AG04449 (cell line): ENCODE measurements around the gene TSKS.
A peak's percentile ranks its signal among the peaks of the same experiment; 100 is the strongest.

Experiments
- CTCF ChIA-PET: fragments of 350-600 bp; formaldehyde crosslinking; extraction: SDS; loops from one replicate; lab custom pipeline; 2021; ENCODE audit warnings: antibody characterized with exemption; lab: Yijun Ruan, JAX
- POLR2A ChIA-PET: fragments of 400-600, 350-600 bp; formaldehyde crosslinking; extraction: SDS; loops from one replicate; lab custom pipeline; 2020; ENCODE audit warnings: antibody characterized with exemption, inconsistent platforms; lab: Yijun Ruan, JAX
- DNase-seq: peaks from one replicate; pipeline ENCODE4 v3.0.0-alpha.2; 2010; ENCODE audit warnings: low read depth, low spot score
- H3K4me3 ChIP-seq: 2 replicates; pipeline ENCODE4 v1.5.1; 2011; ENCODE audit warnings: low read depth, mild to moderate bottlenecking, control low read depth, low read length
- TF ChIP-seq, protein P1 (sequence below): IDR thresholded peaks from one replicate; pipeline ENCODE4 v1.5.1; 2011; ENCODE audit warnings: mild to moderate bottlenecking, moderate library complexity, low read length, control low read depth, inconsistent platforms; ENCODE audit not compliant: insufficient read depth; ENCODE audit errors: missing control alignments

Gene TSKS

DNA sequence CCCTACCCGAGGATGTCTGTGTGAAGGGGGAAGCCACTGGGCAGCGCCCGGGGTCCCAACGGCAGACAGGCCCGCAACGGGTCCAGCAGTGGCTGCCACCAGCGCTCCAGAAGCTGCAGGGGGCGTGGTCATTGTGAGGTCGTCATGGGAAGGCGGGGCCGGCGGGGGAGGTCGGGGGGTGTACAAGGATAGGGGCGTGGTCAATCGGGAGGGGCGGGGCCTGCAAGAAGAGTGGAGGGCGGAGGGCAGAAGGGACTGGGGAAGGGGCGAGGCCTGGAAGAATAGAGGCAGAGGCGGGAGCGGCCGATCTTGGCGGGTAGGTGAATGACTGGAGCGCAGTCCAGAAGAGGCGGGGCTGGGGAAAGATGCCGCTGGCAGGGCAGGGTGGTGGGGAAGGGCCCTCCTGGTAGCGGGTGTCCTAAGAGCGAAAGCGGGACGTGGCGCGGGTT lies 45.6 kb upstream of the TSKS start:
- H3K4me3 ChIP-seq: peak overlapping the region; percentile 76
- no peak for DNase-seq

DNA sequence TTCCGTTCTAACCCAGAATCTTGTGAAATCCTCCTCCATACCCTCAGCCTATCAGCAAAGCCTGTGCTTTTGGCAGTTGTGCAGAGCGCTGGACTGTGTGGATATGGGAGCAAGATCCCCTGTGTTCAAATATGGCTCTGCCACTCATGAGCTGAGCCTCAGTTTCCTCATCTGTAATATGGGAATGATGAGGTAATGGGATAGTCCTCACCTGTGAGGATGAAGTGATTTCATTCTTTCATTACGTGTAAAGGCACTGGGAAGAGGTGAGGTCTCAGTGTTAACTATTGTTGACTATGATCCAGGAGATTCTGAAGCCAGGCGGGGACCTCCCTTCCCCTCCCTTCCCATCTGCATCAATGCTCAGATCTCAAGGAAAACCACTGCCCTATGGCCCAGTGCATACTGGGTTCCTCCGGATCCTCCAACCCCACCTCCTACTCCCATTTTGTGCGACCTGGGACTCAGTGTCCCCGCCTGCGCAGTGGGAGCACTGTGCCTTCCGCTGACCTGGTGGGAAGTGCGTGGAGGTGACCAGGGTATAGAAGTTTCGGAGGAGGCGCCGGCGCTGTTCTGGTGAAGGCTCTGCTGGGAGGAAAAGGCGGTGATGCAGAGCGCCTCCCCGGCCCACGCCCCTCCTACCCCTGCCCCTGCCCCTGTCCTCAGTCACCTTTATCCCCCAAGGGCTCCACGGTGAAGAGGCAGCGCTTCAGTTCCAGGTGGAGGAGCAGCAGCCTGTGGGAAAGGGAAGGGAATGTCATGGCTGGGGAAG lies 45.0 kb upstream of the TSKS start:
- POLR2A ChIA-PET: no interaction called here
- CTCF ChIA-PET: no interaction called here
- peak overlapping the region; percentile 33 for H3K4me3 ChIP-seq

More for the DNA sequence above, 45.6 kb upstream of the TSKS start:
- ChIA-PET POLR2A (no interaction called here), CTCF (no interaction called here)
- TF ChIP-seq, protein P1, sequence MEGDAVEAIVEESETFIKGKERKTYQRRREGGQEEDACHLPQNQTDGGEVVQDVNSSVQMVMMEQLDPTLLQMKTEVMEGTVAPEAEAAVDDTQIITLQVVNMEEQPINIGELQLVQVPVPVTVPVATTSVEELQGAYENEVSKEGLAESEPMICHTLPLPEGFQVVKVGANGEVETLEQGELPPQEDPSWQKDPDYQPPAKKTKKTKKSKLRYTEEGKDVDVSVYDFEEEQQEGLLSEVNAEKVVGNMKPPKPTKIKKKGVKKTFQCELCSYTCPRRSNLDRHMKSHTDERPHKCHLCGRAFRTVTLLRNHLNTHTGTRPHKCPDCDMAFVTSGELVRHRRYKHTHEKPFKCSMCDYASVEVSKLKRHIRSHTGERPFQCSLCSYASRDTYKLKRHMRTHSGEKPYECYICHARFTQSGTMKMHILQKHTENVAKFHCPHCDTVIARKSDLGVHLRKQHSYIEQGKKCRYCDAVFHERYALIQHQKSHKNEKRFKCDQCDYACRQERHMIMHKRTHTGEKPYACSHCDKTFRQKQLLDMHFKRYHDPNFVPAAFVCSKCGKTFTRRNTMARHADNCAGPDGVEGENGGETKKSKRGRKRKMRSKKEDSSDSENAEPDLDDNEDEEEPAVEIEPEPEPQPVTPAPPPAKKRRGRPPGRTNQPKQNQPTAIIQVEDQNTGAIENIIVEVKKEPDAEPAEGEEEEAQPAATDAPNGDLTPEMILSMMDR: no peak

GRCh38 chr19:49807058-49807903 lies 44.2 kb upstream of the TSKS start:
- no peak overlapping the region for H3K4me3 ChIP-seq
- POLR2A ChIA-PET: no interaction called here
- no peak for DNase-seq
- TF ChIP-seq, protein P1: no peak
- CTCF ChIA-PET: no interaction called here

More for the DNA sequence above, 45.0 kb upstream of the TSKS start:
- TF ChIP-seq, protein P1: no peak
- DNase-seq: no peak

- ChIA-PET POLR2A (no interaction called here), CTCF (no interaction called here)
- TF ChIP-seq, protein P1: no peak
- DNase-seq: no peak
- H3K4me3 ChIP-seq: no peak overlapping the region
Measured at GRCh38 chr19:49806620-49806959, 43.5 kb upstream of the TSKS start.

- CTCF ChIA-PET: interaction anchor here (1.4 kb wide), 1 partner anchor 9 kb away, joined by 3 read pairs; no protein-coding TSS in a partner anchor
- TF ChIP-seq, protein P1: no peak
- POLR2A ChIA-PET: no interaction called here
- no peak overlapping the region for H3K4me3 ChIP-seq
- no peak for DNase-seq
Measured at GRCh38 chr19:49805822-49806619, 42.9 kb upstream of the TSKS start.
